GM20431 (cell line): ENCODE measurements around the gene OSTF1.

Source experiments
- in situ Hi-C: fragments of 300-500 bp; cut with MseI, MboI; formaldehyde crosslinking; loops from one replicate; pipeline ENCODE4 v1.15.0; 2020; ENCODE audit warnings: low sequenced_read_pairs; ENCODE audit not compliant: unreplicated experiment

Gene OSTF1

GRCh38 chr9:75111019-75111622 is 22.8 kb downstream of the OSTF1 start:
- in situ Hi-C loops = no loop called here

DNA sequence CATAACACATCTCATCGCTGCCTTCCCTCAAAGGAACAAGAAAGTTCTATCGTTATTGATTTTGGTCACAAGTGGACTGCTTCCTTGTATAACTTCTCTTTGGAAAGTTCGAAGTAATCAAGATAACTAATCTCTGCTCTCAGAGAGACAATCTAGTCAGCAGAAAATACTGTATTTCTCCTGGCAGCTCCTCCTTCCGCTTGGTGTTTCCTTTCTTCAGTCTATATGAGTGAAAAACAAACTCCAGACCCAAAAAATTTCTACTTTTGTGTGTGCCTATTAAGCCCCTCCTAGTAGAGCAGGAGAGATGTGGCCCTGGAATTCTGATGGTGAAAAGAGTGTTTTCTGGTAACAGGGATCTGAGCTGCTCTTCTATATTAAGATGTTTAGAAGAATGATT is 24.5 kb downstream of the OSTF1 start:
- in situ Hi-C loops = no loop called here

DNA sequence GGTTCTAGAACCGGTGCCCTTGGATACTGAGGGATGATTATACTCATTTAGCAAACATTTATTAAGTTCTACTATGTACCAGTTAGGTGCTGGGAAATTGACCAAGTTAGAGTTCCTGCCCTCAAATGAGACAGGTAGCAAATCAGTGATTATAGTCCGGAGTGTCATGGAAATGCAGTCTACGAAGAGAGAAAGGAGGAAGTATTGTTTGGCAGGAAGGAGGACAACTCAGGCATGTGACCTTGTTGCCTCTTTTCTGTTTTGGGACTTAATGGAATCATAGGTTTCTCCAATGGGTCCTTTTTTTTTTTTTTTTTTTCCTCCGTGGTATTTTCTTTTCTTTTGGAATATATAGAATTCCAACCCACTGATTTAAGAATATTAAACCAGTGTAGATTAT is 28.0 kb downstream of the OSTF1 start:
- in situ Hi-C loops = no loop called here

DNA sequence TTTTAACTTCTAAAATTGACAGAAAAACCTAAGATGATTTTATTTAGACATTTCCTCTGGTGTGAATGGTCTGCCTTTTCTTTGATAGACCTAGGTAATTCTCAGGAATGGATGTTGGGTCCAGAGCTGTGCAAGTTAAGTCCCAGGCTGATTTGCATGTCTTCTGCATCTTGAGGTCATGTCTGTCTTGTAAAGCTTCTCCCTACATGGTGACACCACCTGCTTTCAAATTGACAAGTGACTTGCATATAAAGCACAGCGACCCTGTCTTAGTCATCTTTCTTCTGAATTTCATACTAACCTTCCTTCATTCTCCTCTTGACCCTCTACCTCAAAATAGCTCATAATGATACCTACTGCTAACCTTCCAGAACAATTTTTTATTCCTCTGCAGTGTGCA is 29.2 kb downstream of the OSTF1 start:
- in situ Hi-C loops = no loop called here

DNA sequence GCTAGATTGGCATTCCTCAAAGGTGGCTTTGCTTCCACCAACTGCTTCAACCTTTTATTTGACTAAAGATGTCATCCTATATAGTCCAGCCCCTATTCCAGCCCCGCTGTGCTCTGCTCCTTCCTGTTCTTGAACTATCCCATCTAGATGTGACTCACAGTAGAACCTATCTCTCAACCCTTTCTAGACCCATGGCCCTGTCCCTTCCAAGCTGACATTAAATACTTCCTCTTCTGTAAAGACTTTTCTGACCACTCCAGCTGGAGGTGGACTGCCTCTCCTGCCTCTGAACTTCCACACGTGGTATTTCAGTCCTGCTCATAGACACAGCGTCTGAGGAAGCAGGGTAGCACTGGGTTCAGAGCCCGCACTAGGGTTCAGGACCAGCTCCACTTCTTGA is 32.4 kb downstream of the OSTF1 start:
- in situ Hi-C loops = no loop called here

DNA sequence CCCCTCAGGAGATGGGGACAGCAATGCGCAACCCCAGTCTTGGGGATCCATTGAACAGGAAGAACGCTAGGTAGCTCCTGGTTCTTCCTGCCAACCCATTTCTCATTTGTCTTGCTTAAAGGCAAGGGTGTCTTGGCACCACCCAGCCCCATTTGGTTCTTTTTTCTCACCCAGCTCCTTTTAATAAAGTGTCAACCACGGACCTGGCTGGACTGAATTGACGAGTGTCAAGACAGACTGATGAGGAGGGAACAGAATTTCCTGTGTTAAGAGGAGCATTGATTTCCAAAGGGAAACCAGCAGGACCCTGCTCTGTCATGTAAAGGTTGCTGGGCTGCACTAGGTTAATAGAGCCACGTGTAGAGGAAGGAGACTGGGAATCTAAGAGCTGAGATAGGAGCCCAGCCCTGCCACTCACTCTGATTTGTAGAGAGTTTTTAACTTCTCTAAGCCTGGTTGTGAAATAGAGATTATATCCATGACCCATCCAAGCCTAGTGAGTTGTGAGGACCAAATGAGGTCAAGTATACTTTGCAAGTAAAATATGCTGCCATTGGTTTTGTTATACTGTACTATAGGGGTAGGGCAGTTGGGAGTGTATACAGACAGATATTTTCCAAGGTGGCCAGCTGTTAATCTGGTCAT is 33.7 kb downstream of the OSTF1 start:
- in situ Hi-C loops = no loop called here

- in situ Hi-C loops = no loop called here
Measured at GRCh38 chr9:75123696-75124095, 35.4 kb downstream of the OSTF1 start.

- in situ Hi-C loops = no loop called here
Measured at GRCh38 chr9:75128535-75128934, 40.2 kb downstream of the OSTF1 start.

DNA sequence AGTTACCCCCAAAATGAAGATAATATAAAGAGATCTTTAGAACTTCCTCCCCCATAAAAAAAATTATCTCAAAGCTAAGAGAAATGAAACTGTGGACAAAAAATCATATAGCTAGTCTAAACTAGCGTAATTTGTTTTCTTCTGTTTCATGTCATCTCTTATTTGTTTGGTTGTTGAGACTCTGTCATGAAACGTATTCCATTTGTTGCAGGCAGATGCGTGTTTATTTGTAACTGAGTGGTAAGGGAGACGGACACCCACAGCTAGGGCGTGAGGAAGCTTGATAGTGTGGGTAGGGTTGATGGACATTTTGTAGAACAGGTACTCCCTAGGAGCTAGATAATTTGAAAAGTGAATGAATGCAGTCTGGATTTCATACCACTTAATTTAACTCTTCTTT is 41.9 kb downstream of the OSTF1 start:
- in situ Hi-C loops = no loop called here

DNA sequence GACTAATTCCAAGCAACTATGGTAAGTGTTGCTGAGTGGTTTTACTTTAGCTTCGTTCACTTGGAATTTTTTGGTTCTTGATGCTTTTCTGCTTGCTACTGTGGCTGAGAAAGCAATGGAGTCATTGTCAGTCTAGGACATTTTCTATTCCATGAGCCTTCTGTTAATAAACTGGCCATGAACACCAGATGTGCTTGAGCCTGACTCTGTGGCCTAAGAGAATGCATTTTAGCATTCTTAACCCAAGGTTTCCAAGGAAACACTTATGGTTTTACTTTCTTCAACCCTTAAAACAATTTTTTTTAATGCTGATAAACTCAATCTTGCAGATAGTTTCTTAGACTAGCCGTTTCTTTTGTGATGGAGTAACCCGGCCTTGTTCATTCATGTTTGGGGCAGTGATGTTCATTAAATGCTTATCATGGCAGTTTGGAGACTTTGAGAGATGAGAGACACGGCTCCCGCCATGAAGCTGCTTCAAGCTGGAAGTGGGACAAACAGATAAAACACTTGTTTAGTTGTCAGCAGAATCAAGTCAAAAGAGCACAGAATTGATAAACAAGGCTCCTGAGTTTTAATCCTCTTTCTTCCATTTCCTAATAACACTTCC is 42.4 kb downstream of the OSTF1 start:
- in situ Hi-C loops = no loop called here

DNA sequence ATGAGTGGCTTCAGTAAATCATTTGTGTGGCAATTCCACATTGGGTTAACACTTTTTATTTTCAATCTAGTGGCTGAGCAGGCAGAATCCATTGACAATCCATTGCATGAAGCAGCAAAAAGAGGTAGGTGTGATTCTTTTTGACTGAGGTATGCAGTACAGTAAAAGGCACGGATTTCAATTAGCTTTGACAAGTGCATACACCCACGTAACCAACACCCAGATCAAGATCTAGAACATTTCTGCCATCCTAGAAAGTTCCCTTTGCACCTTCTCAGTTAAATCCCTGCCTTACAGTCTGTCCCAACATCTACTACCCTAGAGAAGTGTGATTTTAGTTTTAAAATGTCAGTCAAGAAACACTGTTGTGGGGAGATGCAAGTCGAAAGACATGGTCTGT is 43.4 kb downstream of the OSTF1 start:
- in situ Hi-C loops = no loop called here

- in situ Hi-C loops = no loop called here
Measured at GRCh38 chr9:75132244-75132643, 43.9 kb downstream of the OSTF1 start.

GRCh38 chr9:75133396-75133795 is 45.1 kb downstream of the OSTF1 start:
- in situ Hi-C loops = no loop called here

GRCh38 chr9:75134495-75134894 is 46.2 kb downstream of the OSTF1 start:
- in situ Hi-C loops = no loop called here

- in situ Hi-C loops = no loop called here
Measured at GRCh38 chr9:75138260-75139040, 50.1 kb downstream of the OSTF1 start.

GRCh38 chr9:75139201-75139600 is 50.9 kb downstream of the OSTF1 start:
- in situ Hi-C loops = no loop called here

- in situ Hi-C loops = no loop called here
Measured at GRCh38 chr9:75140261-75140660, 51.9 kb downstream of the OSTF1 start.

DNA sequence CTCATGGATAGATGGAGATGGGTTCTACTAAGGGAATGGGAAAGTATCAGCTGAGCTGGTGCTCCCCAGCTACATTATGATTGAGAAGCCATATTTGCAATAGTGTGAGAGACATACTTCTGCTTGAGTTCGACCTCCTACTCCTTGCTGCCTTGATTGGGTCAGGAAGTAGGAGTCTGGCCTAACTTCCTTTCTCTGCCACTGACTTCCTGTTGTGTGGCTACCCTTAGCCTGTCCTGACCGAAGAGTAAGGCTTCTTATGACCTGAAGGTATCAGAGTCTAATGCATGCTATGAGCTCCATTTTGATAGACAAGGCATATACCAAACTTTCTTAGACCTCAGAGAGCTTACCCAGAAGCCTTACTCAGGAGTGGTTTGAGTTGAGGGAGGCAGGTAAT is 53.9 kb downstream of the OSTF1 start:
- in situ Hi-C loops = no loop called here

GRCh38 chr9:75146229-75146628 is 57.9 kb downstream of the OSTF1 start:
- in situ Hi-C loops = no loop called here

DNA sequence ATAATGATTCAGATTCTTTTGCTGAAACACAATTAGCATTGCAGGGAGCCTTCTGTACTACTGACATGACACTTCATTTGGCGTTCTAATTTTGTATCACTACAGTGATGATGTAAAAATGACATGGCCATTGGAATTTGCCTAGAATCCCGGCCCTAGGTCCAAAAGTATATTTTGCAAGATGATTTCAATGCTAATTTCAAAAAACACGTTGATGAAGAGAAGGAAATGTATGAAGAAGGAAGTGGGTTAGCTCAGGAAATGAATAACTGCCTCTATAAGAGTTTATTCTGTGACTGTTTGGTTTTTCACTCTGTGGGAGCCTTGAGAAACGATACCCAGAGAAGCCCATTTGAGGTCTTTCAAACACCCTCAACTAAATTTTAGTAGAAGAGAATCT is 59.3 kb downstream of the OSTF1 start:
- in situ Hi-C loops = no loop called here

GRCh38 chr9:75148561-75148960 is 60.2 kb downstream of the OSTF1 start:
- in situ Hi-C loops = no loop called here
